Right cardiac atrium (tissue), 5 donors: ENCODE measurements around the gene SLC36A1. TPM values are rescaled to one million over a fixed set of nuclear protein-coding genes. Genes with fewer than 3 reads are reported as not detected.

Experiments
- ATAC-seq, 2 donors: fragments of 200-7000 bp; cut with Tn5 transposase; one replicate each; pipeline versions ENCODE4 v1.8.0 to v1.9.1; 2020; ENCODE audit warnings: moderate library complexity in 2 of 2, mild to moderate bottlenecking in 1 of 2
- DNase-seq, 3 donors: peaks; one replicate each; pipeline ENCODE4 v3.0.0-alpha.2; 2020
- H3K27ac ChIP-seq: one replicate; pipeline ENCODE4 v1.5.1; 2013; ENCODE audit warnings: mild to moderate bottlenecking, low read length, control low read depth, moderate library complexity
- H3K27me3 ChIP-seq: one replicate; pipeline ENCODE4 v1.6.1; 2013; ENCODE audit not compliant: control insufficient read depth, insufficient read depth
- H3K4me1 ChIP-seq: one replicate; pipeline ENCODE4 v1.6.1; 2013; ENCODE audit warnings: low read length; ENCODE audit not compliant: control insufficient read depth, insufficient read depth
- H3K4me3 ChIP-seq: one replicate; pipeline ENCODE4 v1.5.1; 2013; ENCODE audit warnings: low read length, control low read depth
- H3K9me3 ChIP-seq: one replicate; pipeline ENCODE4 v1.6.1; 2013; ENCODE audit warnings: low read length; ENCODE audit not compliant: control insufficient read depth
- WGBS: extraction: QIAGEN DNeasy Blood & Tissue Kit; methylation state at CpG from one replicate; pipeline ENCODE4 v1.1.7; 2013; 5-methylcytosine and 5-hydroxymethylcytosine counted together
- intact Hi-C, 4 donors: fragments of 100-400 bp; cut with DNase I; formaldehyde crosslinking; loops; one replicate each; pipeline versions ENCODE4 v1.11.0 to v1.14.0; 2022 to 2023
- polyA plus RNA-seq: library from polyadenylated mRNA; stranded (reverse); fragments of 200-250 nt; gene quantifications from one replicate; pipeline ENCODE4 v1.2.3, GENCODE V29; 2013
- total RNA-seq, 4 donors: library from RNA; stranded (reverse); fragmentation: NEBNext Ultra II Directional; extraction: Animal tissue kit (Norgen Biotek cat#: 25700); gene quantifications; one replicate each; pipeline ENCODE4 v1.2.1, GENCODE V29; 2021
- donor health status: healthy with polysubstance abuse.
- donor health status: DM: no; HTN: yes; CAD: no.
- donor health status: DM: no; HTN: no; CAD: no.
- donor health status: DM: no; HTN: yes; CAD: no; lungs with severe emphysema.
- donor health status: DM: yes; HTN: yes; CAD: no.

Gene SLC36A1
- total and polyA plus RNA-seq, 5 donors: 1.3 to 6.2 (median 4.5) TPM

- intact Hi-C loops: no loop called here
- ATAC-seq (peak in 1 of 2 donors; percentile 52), DNase-seq (no peak)
- no peak overlapping the region for H3K4me3 ChIP-seq
- H3K27me3 ChIP-seq: no peaks in the 10 kb centered on the region
- H3K9me3 ChIP-seq: no peaks in the 10 kb centered on the region
- WGBS: 85% methylated on average over 2 of the region's 2 CpGs
- no peaks in the 10 kb centered on the region for H3K4me1 ChIP-seq
- no peak overlapping the region for H3K27ac ChIP-seq
Observed at GRCh38 chr5:151454166-151454565, 6.8 kb downstream of the SLC36A1 start.

- Histone ChIP-seq H3K27ac (no peak overlapping the region), H3K27me3 (no peaks in the 10 kb centered on the region), H3K9me3 (no peaks in the 10 kb centered on the region), H3K4me3 (no peak overlapping the region), H3K4me1 (no peaks in the 10 kb centered on the region)
- WGBS: 95% methylated on average over 3 of the region's 3 CpGs
- DNase-seq (no peak), ATAC-seq (no peak)
- intact Hi-C loops: no loop called here
Observed at GRCh38 chr5:151454889-151455288, 7.5 kb downstream of the SLC36A1 start.

GRCh38 chr5:151456321-151456940 lies 9.0 kb downstream of the SLC36A1 start:
- no peaks in the 10 kb centered on the region for H3K9me3 ChIP-seq
- no peaks in the 10 kb centered on the region for H3K27me3 ChIP-seq
- no peak for ATAC-seq
- H3K4me1 ChIP-seq: no peaks in the 10 kb centered on the region
- intact Hi-C loops: no loop called here
- H3K4me3 ChIP-seq: no peak overlapping the region
- no peak for DNase-seq
- WGBS: 77% methylated on average over 10 of the region's 10 CpGs
- H3K27ac ChIP-seq: no peak overlapping the region

- no peak overlapping the region for H3K4me3 ChIP-seq
- no peaks in the 10 kb centered on the region for H3K27me3 ChIP-seq
- no peaks in the 10 kb centered on the region for H3K4me1 ChIP-seq
- DNase-seq: no peak
- no peak overlapping the region for H3K27ac ChIP-seq
- WGBS: 75% methylated on average over 5 of the region's 5 CpGs
- intact Hi-C loops: no loop called here
- H3K9me3 ChIP-seq: no peaks in the 10 kb centered on the region
- ATAC-seq: no peak
Observed at GRCh38 chr5:151458314-151458713, 10.9 kb downstream of the SLC36A1 start.

- no peak for DNase-seq
- H3K27ac ChIP-seq: no peak overlapping the region
- no peaks in the 10 kb centered on the region for H3K27me3 ChIP-seq
- intact Hi-C loops: no loop called here
- no peaks in the 10 kb centered on the region for H3K9me3 ChIP-seq
- no peak for ATAC-seq
- WGBS: 61% methylated on average over 4 of the region's 4 CpGs
- no peak overlapping the region for H3K4me3 ChIP-seq
- H3K4me1 ChIP-seq: no peaks in the 10 kb centered on the region
Observed at GRCh38 chr5:151459680-151460324, 12.4 kb downstream of the SLC36A1 start.

- intact Hi-C loops: no loop called here
- Histone ChIP-seq H3K27ac (no peak overlapping the region), H3K4me1 (no peaks in the 10 kb centered on the region), H3K27me3 (no peaks in the 10 kb centered on the region), H3K9me3 (no peaks in the 10 kb centered on the region), H3K4me3 (no peak overlapping the region)
- no peak for DNase-seq
- WGBS: 91% methylated on average over 3 of the region's 3 CpGs
- ATAC-seq: no peak
Observed at GRCh38 chr5:151461312-151461711, 13.9 kb downstream of the SLC36A1 start.

- DNase-seq: no peak
- Histone ChIP-seq H3K9me3 (no peaks in the 10 kb centered on the region), H3K27ac (no peak overlapping the region), H3K27me3 (no peaks in the 10 kb centered on the region), H3K4me3 (no peak overlapping the region), H3K4me1 (no peaks in the 10 kb centered on the region)
- 66% methylated on average over 5 of the region's 5 CpGs for WGBS
- ATAC-seq: no peak
- intact Hi-C loops: no loop called here
Observed at GRCh38 chr5:151463137-151464029, 16.0 kb downstream of the SLC36A1 start.

GRCh38 chr5:151464101-151464500 lies 16.7 kb downstream of the SLC36A1 start:
- no peak for ATAC-seq
- 42% methylated on average over 4 of the region's 4 CpGs for WGBS
- DNase-seq: no peak
- no peaks in the 10 kb centered on the region for H3K4me1 ChIP-seq
- intact Hi-C loops: no loop called here
- no peaks in the 10 kb centered on the region for H3K9me3 ChIP-seq
- H3K27me3 ChIP-seq: no peaks in the 10 kb centered on the region
- H3K27ac ChIP-seq: no peak overlapping the region
- no peak overlapping the region for H3K4me3 ChIP-seq

GRCh38 chr5:151465476-151465875 lies 18.1 kb downstream of the SLC36A1 start:
- whole genome bisulfite sequencing: 82% methylated on average over 4 of the region's 4 CpGs
- H3K4me1 ChIP-seq: no peaks in the 10 kb centered on the region
- ATAC-seq (no peak), DNase-seq (no peak)
- no peak overlapping the region for H3K4me3 ChIP-seq
- H3K9me3 ChIP-seq: no peaks in the 10 kb centered on the region
- H3K27me3 ChIP-seq: no peaks in the 10 kb centered on the region
- no peak overlapping the region for H3K27ac ChIP-seq
- intact Hi-C loops: no loop called here

- no peaks in the 10 kb centered on the region for H3K27me3 ChIP-seq
- H3K27ac ChIP-seq: no peak overlapping the region
- ATAC-seq: no peak
- H3K9me3 ChIP-seq: no peaks in the 10 kb centered on the region
- H3K4me1 ChIP-seq: no peaks in the 10 kb centered on the region
- DNase-seq: no peak
- intact Hi-C loops: no loop called here
- H3K4me3 ChIP-seq: no peak overlapping the region
- WGBS: 95% methylated on average over 8 of the region's 8 CpGs
Observed at GRCh38 chr5:151467576-151467975, 20.2 kb downstream of the SLC36A1 start.

GRCh38 chr5:151469386-151469785 lies 22.0 kb downstream of the SLC36A1 start:
- H3K27ac ChIP-seq: no peak overlapping the region
- no peaks in the 10 kb centered on the region for H3K27me3 ChIP-seq
- no peaks in the 10 kb centered on the region for H3K9me3 ChIP-seq
- H3K4me3 ChIP-seq: no peak overlapping the region
- ATAC-seq: no peak
- DNase-seq: no peak
- no peaks in the 10 kb centered on the region for H3K4me1 ChIP-seq
- intact Hi-C loops: no loop called here
